HG03460 (cell line): Measurements from ENCODE around the gene SSNA1.

Experiments used
- ATAC-seq: cut with Tn5 transposase; IDR thresholded peaks from one replicate; pipeline ENCODE4 v1.9.1; 2021; ENCODE audit not compliant: unreplicated experiment

Gene SSNA1

GRCh38 chr9:137167277-137167746 lies 21.2 kb upstream of the SSNA1 start:
- no peak for ATAC-seq

GRCh38 chr9:137167747-137168572 lies 20.5 kb upstream of the SSNA1 start:
- no peak for ATAC-seq

GRCh38 chr9:137168573-137168903 lies 19.9 kb upstream of the SSNA1 start:
- ATAC-seq = no peak

GRCh38 chr9:137168904-137169856 lies 19.3 kb upstream of the SSNA1 start:
- no peak for ATAC-seq

GRCh38 chr9:137169896-137170358 lies 18.5 kb upstream of the SSNA1 start, which contains the start of gene LRRC26:
Gene LRRC26, minus strand, starts transcription at chr9:137170051. Its CDS starts 108 bp downstream, at chr9:137169943.
- no peak for ATAC-seq

GRCh38 chr9:137170486-137171148 lies 17.9 kb upstream of the SSNA1 start:
- ATAC-seq = no peak

GRCh38 chr9:137171149-137171900 lies 17.2 kb upstream of the SSNA1 start:
- ATAC-seq = no peak

- ATAC-seq = no peak
Measured at GRCh38 chr9:137172901-137173795, 15.3 kb upstream of the SSNA1 start.

GRCh38 chr9:137173796-137174664 lies 14.4 kb upstream of the SSNA1 start:
- ATAC-seq = no peak

GRCh38 chr9:137174722-137175293 lies 13.7 kb upstream of the SSNA1 start:
- ATAC-seq = no peak

- ATAC-seq = no peak
Measured at GRCh38 chr9:137175345-137175961, 13.0 kb upstream of the SSNA1 start.

- no peak for ATAC-seq
Measured at GRCh38 chr9:137176302-137177182, 11.9 kb upstream of the SSNA1 start.

GRCh38 chr9:137178201-137178938 lies 10.1 kb upstream of the SSNA1 start:
- ATAC-seq = no peak

- no peak for ATAC-seq
Measured at GRCh38 chr9:137178939-137179630, 9.4 kb upstream of the SSNA1 start.

GRCh38 chr9:137179761-137180160 lies 8.7 kb upstream of the SSNA1 start:
- no peak for ATAC-seq
